ENCODE measurements around the gene S100A3. TPM values are rescaled to one million over a fixed set of nuclear protein-coding genes. Genes with fewer than 3 reads are reported as not detected.

S100A3 gene
- total and polyA plus RNA-seq, 2 of the 8 experiments (the other 6 are each of a cell fraction or from before 2014, with no cell fraction given) = 0.26 to 0.47 TPM

DNA sequence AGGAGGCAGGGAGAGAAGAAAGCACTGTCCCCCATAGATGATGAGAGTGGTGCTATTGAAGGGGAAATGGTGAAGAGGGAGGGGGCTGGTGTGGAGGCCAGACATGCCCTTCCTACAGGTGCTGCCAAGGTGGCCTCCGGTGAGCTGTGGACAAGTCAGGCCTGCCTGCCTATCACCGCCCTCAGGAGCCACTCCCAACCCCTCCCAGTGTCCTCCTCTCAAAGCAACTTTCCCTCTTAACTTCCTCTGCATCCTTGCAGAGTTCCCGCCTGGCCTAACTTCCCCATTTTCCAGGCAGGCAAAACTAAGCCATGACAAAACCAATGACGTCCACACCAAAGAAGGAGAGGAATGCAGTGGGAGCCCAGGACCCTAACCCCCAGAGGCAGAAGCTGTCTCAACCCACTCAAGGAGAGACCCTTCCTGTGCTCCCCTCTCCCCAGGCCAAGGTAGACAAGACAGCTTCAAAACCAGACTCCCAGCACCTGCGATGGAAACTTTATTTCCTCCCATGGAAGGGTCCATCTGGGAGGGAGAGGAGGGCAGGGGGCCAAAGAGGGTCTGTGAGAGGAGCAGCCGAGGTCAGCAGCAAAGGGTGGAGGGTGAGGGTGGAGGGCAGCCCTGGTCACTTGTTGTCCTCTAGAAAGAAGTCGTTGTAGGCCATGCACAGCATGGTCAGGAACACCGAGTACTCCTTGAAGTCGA, 12.2 kb downstream of the S100A3 start:
- H3K23me2 ChIP-seq (ENCODE audit: low read depth, low read length) = peaks cover 2% of the 10 kb centered on the region
- POLR2A ChIA-PET (ENCODE audit: partially characterized antibody) = interaction anchor here (2.8 kb wide), 1 partner anchor 31 kb away, joined by 10 read pairs; no protein-coding TSS in a partner anchor
- peak overlapping the region; percentile 96; the same call in 1 of the 2 replicates for H2BK12ac ChIP-seq (ENCODE audit: low read depth, low read length)
- H2BK15ac ChIP-seq (ENCODE audit: low read length) = peak overlapping the region; percentile 74; the same call in 1 of the 2 replicates
- H3K9ac ChIP-seq (replicated peaks in 1 of 4; ENCODE audit: extremely low read depth in 1 of 4, low read depth in 3 of 4, low read length in 3 of 4) = no peak overlapping the region
- FAIRE-seq (no peak), DNase-seq (ENCODE audit: low read depth in 1 of 2, low spot score in 2 of 2) (no peak)
- H2AK5ac ChIP-seq (ENCODE audit: low read depth, low read length) = 0 out of 2 replicates have a peak overlapping the region, but pooled peaks have one; percentile 7
- no peak overlapping the region for H3K27ac ChIP-seq (ENCODE audit: low read depth, low read length)
- no peak overlapping the region for H2AFZ ChIP-seq (ENCODE audit: low read length)
- no peak overlapping the region for H3K14ac ChIP-seq (ENCODE audit: insufficient read length)
- H2BK20ac ChIP-seq (ENCODE audit: low read length) = peak overlapping the region; percentile 90; the same call in 1 of the 2 replicates
- H3K79me2 ChIP-seq (ENCODE audit: control insufficient read depth in 1 of 2, insufficient read depth in 2 of 2, low read length in 2 of 2) = no peaks in the 10 kb centered on the region
- no peak overlapping the region for H2BK120ac ChIP-seq (replicated peaks; ENCODE audit: low read depth, low read length)
- peaks cover 15 to 38% (median 24%) of the 10 kb centered on the region in 4 experiments for H3K4me1 ChIP-seq (replicated peaks in 1 of 4; ENCODE audit: control insufficient read depth in 3 of 4, insufficient read depth in 4 of 4, low read length in 3 of 4)
- CTCF ChIA-PET (ENCODE audit: partially characterized antibody) = interaction anchor here (0.8 to 10.2 kb wide), 7 partner anchors 9 to 91 kb away, joined by 3 to 165 read pairs (median 30); partner anchors contain the start of genes S100A1, S100A13, S100A14 and S100A16
- H3K56ac ChIP-seq (replicated peaks; ENCODE audit: insufficient read length, low read depth, low read length) = no peak overlapping the region
- H2BK5ac ChIP-seq (ENCODE audit: low read depth, low read length) = peak overlapping the region; percentile 29; the same call in 1 of the 2 replicates
- peak overlapping the region; percentile 74 to 75 for H3K4me2 ChIP-seq (ENCODE audit: insufficient read depth in 1 of 2, low read depth in 2 of 2, low read length in 2 of 2)
- H3K36me3 ChIP-seq (ENCODE audit: control insufficient read depth in 2 of 4, insufficient read depth in 4 of 4, low read length in 3 of 4) = no peaks in the 10 kb centered on the region
- peak overlapping the region in 1 of 4 experiments; percentile 55; a peak in 2 of 8 replicates for H3K4me3 ChIP-seq (ENCODE audit: extremely low read depth in 1 of 4, insufficient read depth in 2 of 4, low read depth in 3 of 4, low read length in 4 of 4)
- TF ChIP-seq RFX5 (IDR thresholded peaks at IDR 0.05; ENCODE audit: borderline replicate concordance, low read depth, low read length) = no peak
- no peak for TF ChIP-seq CEBPB (IDR thresholded peaks at IDR 0.05; ENCODE audit: low read depth, low read length)
- no peak for TF ChIP-seq KDM1A (IDR thresholded peaks at IDR 0.05; ENCODE audit: borderline replicate concordance, low read length)
- H4K20me1 ChIP-seq (replicated peaks in 1 of 2; ENCODE audit: control insufficient read depth in 1 of 2, insufficient read depth in 2 of 2, low read length in 2 of 2) = no peaks in the 10 kb centered on the region
- peaks cover 0 to 19% (median 6%) of the 10 kb centered on the region in 4 experiments; a peak in 5 of 7 replicates for H3K27me3 ChIP-seq (replicated peaks in 1 of 4; ENCODE audit: control insufficient read depth in 3 of 4, extremely low read depth in 1 of 4, insufficient read depth in 3 of 4, low read length in 3 of 4)
- 0 out of 2 replicates have a peak overlapping the region, but pooled peaks have one; percentile 82 for H3K18ac ChIP-seq (ENCODE audit: extremely low read depth, low read length)
- no peak overlapping the region for H3K4ac ChIP-seq (replicated peaks; ENCODE audit: insufficient read length, low read depth, low read length)
- no peaks in the 10 kb centered on the region for H3K79me1 ChIP-seq (ENCODE audit: low read depth, low read length)
- no peak overlapping the region for H4K8ac ChIP-seq (ENCODE audit: extremely low read depth, insufficient read depth, low read length)
- no peak overlapping the region for H3K23ac ChIP-seq (ENCODE audit: insufficient read length)
- WGBS, 2 experiments (ENCODE audit: extremely low coverage in 1 of 2, insufficient coverage in 1 of 2, insufficient read length in 1 of 2, insufficient replicate concordance in 2 of 2, low coverage in 1 of 2, low lambda C conversion rate in 2 of 2, missing lambda C conversion rate in 1 of 2) = 91% methylated on average over 7 of the region's 9 CpGs; no CpG with 5 or more reads in 1 of the 2 experiments
- H4K91ac ChIP-seq (replicated peaks; ENCODE audit: insufficient read length, low read length) = peak overlapping the region; percentile 92
- H3K9me3 ChIP-seq (ENCODE audit: insufficient read depth in 2 of 2, low read depth in 1 of 2, low read length in 1 of 2) = no peaks in the 10 kb centered on the region
- H4K5ac ChIP-seq (ENCODE audit: insufficient read length, low read depth, low read length) = no peak overlapping the region

Measured in H1 (cell line).